Keratinocyte (primary cell): Measurements from ENCODE around the gene TSC1. TPM values are rescaled to one million over a fixed set of nuclear protein-coding genes. Genes with fewer than 3 reads are reported as not detected.

Source experiments
- DNase-seq: peaks from one replicate; pipeline ENCODE4 v3.0.0-alpha.2; 2011; ENCODE audit warnings: low read depth, missing footprints, low spot score
- FAIRE-seq: peaks from 2 replicates; lab custom pipeline; 2011; peaks lifted over from hg19 to GRCh38; lab: Jason Lieb, UNC
- H2AFZ ChIP-seq: 2 replicates; pipeline ENCODE4 v1.6.0; 2012; ENCODE audit warnings: low read length, control low read depth, inconsistent platforms; ENCODE audit not compliant: control insufficient read depth
- H3K27ac ChIP-seq: 2 replicates; pipeline ENCODE4 v1.5.1; 2011; ENCODE audit warnings: low read length; ENCODE audit not compliant: control insufficient read depth, insufficient read depth
- H3K27me3 ChIP-seq: 3 replicates; pipeline ENCODE4 v1.6.0; 2011; ENCODE audit warnings: low read length; ENCODE audit not compliant: control insufficient read depth, insufficient read depth; ENCODE audit errors: extremely low read depth
- H3K36me3 ChIP-seq, 2 experiments: 2 replicates in 1 of 2; 3 replicates in 1 of 2; pipeline ENCODE4 v1.5.1; 2011; ENCODE audit warnings: low read length in 2 of 2, mild to moderate bottlenecking in 1 of 2; ENCODE audit not compliant: control insufficient read depth in 2 of 2, insufficient read depth in 2 of 2; ENCODE audit errors: extremely low read depth in 1 of 2
- H3K4me1 ChIP-seq: 3 replicates; pipeline ENCODE4 v1.5.1; 2011; ENCODE audit warnings: low read length; ENCODE audit not compliant: control insufficient read depth, insufficient read depth; ENCODE audit errors: extremely low read depth
- H3K4me2 ChIP-seq: 3 replicates; pipeline ENCODE4 v1.6.0; 2011; ENCODE audit warnings: low read depth, low read length; ENCODE audit not compliant: control insufficient read depth, insufficient read depth; ENCODE audit errors: extremely low read depth
- H3K4me3 ChIP-seq, 3 experiments: fragments of 200-600 bp in 1 of 3; sonication (generic) in 1 of 3; 2 replicates in 2 of 3; 3 replicates in 1 of 3; pipeline ENCODE4 v1.5.1; 2011 to 2016; ENCODE audit warnings: low read length in 3 of 3, mild to moderate bottlenecking in 3 of 3, control low read depth in 2 of 3, inconsistent platforms in 1 of 3, low read depth in 1 of 3, mixed read lengths in 1 of 3, mixed run types in 1 of 3, moderate library complexity in 1 of 3; ENCODE audit not compliant: control insufficient read depth in 2 of 3, insufficient read depth in 2 of 3; ENCODE audit errors: extremely low read depth in 1 of 3
- H3K79me2 ChIP-seq: 2 replicates; pipeline ENCODE4 v1.6.0; 2012; ENCODE audit warnings: low read length; ENCODE audit not compliant: control insufficient read depth, insufficient read depth
- H3K9ac ChIP-seq: 3 replicates; pipeline ENCODE4 v1.6.0; 2011; ENCODE audit warnings: low read length; ENCODE audit not compliant: control insufficient read depth, insufficient read depth; ENCODE audit errors: extremely low read depth
- H3K9me1 ChIP-seq: 3 replicates; pipeline ENCODE4 v1.6.0; 2011; ENCODE audit warnings: low read length; ENCODE audit not compliant: control insufficient read depth, insufficient read depth; ENCODE audit errors: extremely low read depth
- H3K9me3 ChIP-seq: 2 replicates; pipeline ENCODE4 v1.5.1; 2012; ENCODE audit warnings: low read depth, low read length; ENCODE audit not compliant: control insufficient read depth
- H4K20me1 ChIP-seq: 3 replicates; pipeline ENCODE4 v1.6.0; 2011; ENCODE audit warnings: low read length; ENCODE audit not compliant: control insufficient read depth, insufficient read depth; ENCODE audit errors: extremely low read depth
- CTCF ChIP-seq, 3 experiments: IDR thresholded peaks in 1 of 3; conservative IDR thresholded peaks in 1 of 3; optimal IDR thresholded peaks in 1 of 3; 2 replicates in 2 of 3; 3 replicates in 1 of 3; pipeline versions ENCODE3 to v1.5.1; 2011; ENCODE audit warnings: low read length in 3 of 3, mild to moderate bottlenecking in 3 of 3, moderate library complexity in 2 of 3, control low read depth in 1 of 3, inconsistent platforms in 1 of 3; ENCODE audit not compliant: insufficient read depth in 2 of 3; ENCODE audit errors: extremely low read depth in 1 of 3
- EZH2 ChIP-seq: IDR thresholded peaks from one replicate; pipeline ENCODE4 v1.6.1; 2012; ENCODE audit warnings: inconsistent platforms, mild to moderate bottlenecking, low read length, moderate library complexity
- dilution Hi-C: fragments of 300-500 bp; cut with MboI; formaldehyde crosslinking; loops from one replicate; pipeline ENCODE4 v1.7.0; 2020; ENCODE audit warnings: low sequenced_read_pairs; ENCODE audit not compliant: extremely low pct_ligation_motif_present
- polyA plus RNA-seq, 5 experiments: library from polyadenylated mRNA; depleted of rRNA in 3 of 5; stranded (reverse) in 3 of 5; stranded (forward) in 1 of 5; unstranded in 1 of 5; fragments of >200 nt; gene quantifications; 1 replicate in 1 of 5; 2 replicates in 3 of 5; 3 replicates in 1 of 5; pipeline versions ENCODE4 v1.2.1 to v1.2.3, GENCODE V29; 2011 to 2012; ENCODE audit warnings: missing spikeins in 2 of 5, low read depth in 1 of 5, low replicate concordance in 1 of 5

Gene TSC1
- polyA plus RNA-seq, 1 donor (not counting 4 experiments of a cell fraction or from before 2014, with no cell fraction given): 26.1 TPM

- dilution Hi-C loops: no loop called here
- FAIRE-seq (no peak), DNase-seq (no peak)
- H2AFZ ChIP-seq: peak within 1 kb of the TSS; percentile 95
- TF ChIP-seq CTCF (optimal IDR thresholded peaks at IDR 0.05 in 1 of 3, IDR thresholded peaks at IDR 0.05 in 1 of 3, conservative IDR thresholded peaks at IDR 0.05 in 1 of 3; ENCODE audit: extremely low read depth in 1 of 3, insufficient read depth in 2 of 3, low read length in 3 of 3) (no peak), EZH2 (no peak)
- peak within 1 kb of the TSS; percentile 74 for H3K4me2 ChIP-seq
- H3K9ac ChIP-seq: peak within 1 kb of the TSS; percentile 94
- no peaks in the 10 kb centered on the region for H3K36me3 ChIP-seq
- H3K27ac ChIP-seq: peak within 1 kb of the TSS; percentile 81
- no peaks in the 10 kb centered on the region for H3K79me2 ChIP-seq
- H3K9me3 ChIP-seq: no peaks in the 10 kb centered on the region
- peak within 1 kb of the TSS; percentile 87 to 94 (median 93) for H3K4me3 ChIP-seq
- H4K20me1 ChIP-seq: no peaks in the 10 kb centered on the region
- peaks cover 9% of the 10 kb centered on the region for H3K4me1 ChIP-seq
- H3K9me1 ChIP-seq: no peaks in the 10 kb centered on the region
- H3K27me3 ChIP-seq: no peaks in the 10 kb centered on the region
Observed at GRCh38 chr9:132877824-132878694, 66.4 kb downstream of the TSC1 start, which contains the start of gene AK8. Gene AK8 (minus strand): TSS chr9:132878284. CDS start chr9:132878255, 29 bp downstream.

GRCh38 chr9:132877458-132877823 lies 67.0 kb downstream of the TSC1 start:
- no peaks in the 10 kb centered on the region for H3K79me2 ChIP-seq
- H3K4me2 ChIP-seq: peak overlapping the region; percentile 71
- H3K9ac ChIP-seq: peak overlapping the region; percentile 94
- DNase-seq (no peak), FAIRE-seq (no peak)
- H3K9me3 ChIP-seq: no peaks in the 10 kb centered on the region
- H3K36me3 ChIP-seq: no peaks in the 10 kb centered on the region
- no peaks in the 10 kb centered on the region for H3K9me1 ChIP-seq
- dilution Hi-C loops: no loop called here
- no peaks in the 10 kb centered on the region for H4K20me1 ChIP-seq
- H2AFZ ChIP-seq: peak overlapping the region; percentile 95
- peaks cover 9% of the 10 kb centered on the region for H3K4me1 ChIP-seq
- H3K4me3 ChIP-seq: peak overlapping the region; percentile 87 to 94 (median 93)
- H3K27ac ChIP-seq: no peak overlapping the region
- no peak for TF ChIP-seq EZH2
- TF ChIP-seq CTCF (optimal IDR thresholded peaks at IDR 0.05 in 1 of 3, IDR thresholded peaks at IDR 0.05 in 1 of 3, conservative IDR thresholded peaks at IDR 0.05 in 1 of 3; ENCODE audit: extremely low read depth in 1 of 3, insufficient read depth in 2 of 3, low read length in 3 of 3): no peak
- no peaks in the 10 kb centered on the region for H3K27me3 ChIP-seq
